Activated CD4-positive, alpha-beta memory T cell treated with anti-CD3 and anti-CD28 coated beads, Interleukin-2, amount 10 ng/mL, durations not matched to agents 7 days and 5 days (primary cell): ENCODE data around the gene IL1R2. TPM values are rescaled to one million over a fixed set of nuclear protein-coding genes. Genes with fewer than 3 reads are reported as not detected.

ENCODE experiments used
- CTCF ChIA-PET: fragments of 350-600 bp; sonication (Branson Sonifier 250); formaldehyde crosslinking; loops from one replicate; lab custom pipeline; 2021; ENCODE audit warnings: antibody characterized with exemption, inconsistent platforms; lab: Charles Lee
- POLR2A ChIA-PET: fragments of 350-600 bp; sonication (Branson Sonifier 250); formaldehyde crosslinking; loops from one replicate; lab custom pipeline; 2021; ENCODE audit warnings: antibody characterized with exemption; lab: Charles Lee
- DNase-seq: peaks from one replicate; pipeline ENCODE4 v3.0.0-alpha.2; 2020
- H3K27ac Mint-ChIP-seq: one replicate; pipeline ENCODE4 v1.8.0; 2021; ENCODE audit warnings: mild to moderate bottlenecking, mixed read lengths
- H3K27me3 Mint-ChIP-seq: one replicate; pipeline ENCODE4 v1.8.0; 2021; ENCODE audit warnings: mixed read lengths
- H3K36me3 Mint-ChIP-seq: one replicate; pipeline ENCODE4 v1.8.0; 2021; ENCODE audit warnings: low read depth, mixed read lengths
- H3K4me1 Mint-ChIP-seq: one replicate; pipeline ENCODE4 v1.8.0; 2021; ENCODE audit warnings: mixed read lengths
- H3K4me3 Mint-ChIP-seq: one replicate; pipeline ENCODE4 v1.8.0; 2021; ENCODE audit warnings: mild to moderate bottlenecking, mixed read lengths
- H3K9me3 Mint-ChIP-seq: one replicate; pipeline ENCODE4 v1.8.0; 2021; ENCODE audit warnings: mixed read lengths
- total RNA-seq, 2 experiments: library from RNA; stranded (reverse); gene quantifications; one replicate each; pipeline ENCODE4 v1.2.3, GENCODE V29; 2021

Gene IL1R2
- total RNA-seq = under 1 TPM; 0.81 to 0.88 TPM

- no peak within 1 kb of the TSS for H3K27ac Mint-ChIP-seq
- no peaks in the 10 kb centered on the region for H3K36me3 Mint-ChIP-seq
- H3K4me1 Mint-ChIP-seq = no peaks in the 10 kb centered on the region
- peaks cover 23% of the 10 kb centered on the region for H3K27me3 Mint-ChIP-seq
- H3K9me3 Mint-ChIP-seq = no peaks in the 10 kb centered on the region
- DNase-seq = no peak
- H3K4me3 Mint-ChIP-seq = no peak within 1 kb of the TSS
- ChIA-PET POLR2A (no interaction called here), CTCF (no interaction called here)
Measured at GRCh38 chr2:101991721-101992145, at the start of gene IL1R2. TSS of gene IL1R2 (plus strand) at chr2:101991960. CDS start at chr2:102008576, 16,616 bp downstream.

GRCh38 chr2:101942851-101943250 is 48.9 kb upstream of the IL1R2 start:
- Mint-ChIP-seq H3K27ac (no peak overlapping the region), H3K4me3 (no peak overlapping the region), H3K9me3 (peaks cover 10% of the 10 kb centered on the region), H3K36me3 (no peaks in the 10 kb centered on the region), H3K4me1 (no peaks in the 10 kb centered on the region), H3K27me3 (peaks cover 19% of the 10 kb centered on the region)
- POLR2A ChIA-PET = no interaction called here
- CTCF ChIA-PET = no interaction called here
- DNase-seq = no peak

- no peak overlapping the region for H3K27ac Mint-ChIP-seq
- DNase-seq = no peak
- H3K4me3 Mint-ChIP-seq = no peak overlapping the region
- ChIA-PET CTCF (no interaction called here), POLR2A (no interaction called here)
- no peaks in the 10 kb centered on the region for H3K27me3 Mint-ChIP-seq
- H3K36me3 Mint-ChIP-seq = no peaks in the 10 kb centered on the region
- peaks cover 6% of the 10 kb centered on the region for H3K9me3 Mint-ChIP-seq
- peaks cover 5% of the 10 kb centered on the region for H3K4me1 Mint-ChIP-seq
Measured at GRCh38 chr2:101946372-101947039, 45.3 kb upstream of the IL1R2 start.

GRCh38 chr2:101947374-101947773 is 44.4 kb upstream of the IL1R2 start:
- H3K4me1 Mint-ChIP-seq = peaks cover 5% of the 10 kb centered on the region
- DNase-seq = no peak
- no peaks in the 10 kb centered on the region for H3K36me3 Mint-ChIP-seq
- peaks cover 6% of the 10 kb centered on the region for H3K9me3 Mint-ChIP-seq
- ChIA-PET CTCF (no interaction called here), POLR2A (no interaction called here)
- no peak overlapping the region for H3K4me3 Mint-ChIP-seq
- H3K27me3 Mint-ChIP-seq = no peaks in the 10 kb centered on the region
- H3K27ac Mint-ChIP-seq = no peak overlapping the region

- H3K4me1 Mint-ChIP-seq = peaks cover 5% of the 10 kb centered on the region
- DNase-seq = no peak
- no peaks in the 10 kb centered on the region for H3K36me3 Mint-ChIP-seq
- no peak overlapping the region for H3K4me3 Mint-ChIP-seq
- H3K27me3 Mint-ChIP-seq = no peaks in the 10 kb centered on the region
- no peak overlapping the region for H3K27ac Mint-ChIP-seq
- CTCF ChIA-PET = no interaction called here
- peaks cover 6% of the 10 kb centered on the region for H3K9me3 Mint-ChIP-seq
- POLR2A ChIA-PET = interaction anchor here (1.0 kb wide), 1 partner anchor 8 kb away, joined by 3 read pairs; no protein-coding TSS in a partner anchor
Measured at GRCh38 chr2:101948625-101949155, 43.1 kb upstream of the IL1R2 start.

GRCh38 chr2:101949304-101949703 is 42.5 kb upstream of the IL1R2 start:
- DNase-seq = no peak
- peaks cover 5% of the 10 kb centered on the region for H3K4me1 Mint-ChIP-seq
- ChIA-PET CTCF (no interaction called here), POLR2A (interaction anchor here (1.0 kb wide), 1 partner anchor 9 kb away, joined by 3 read pairs; no protein-coding TSS in a partner anchor)
- H3K27ac Mint-ChIP-seq = no peak overlapping the region
- no peaks in the 10 kb centered on the region for H3K27me3 Mint-ChIP-seq
- no peaks in the 10 kb centered on the region for H3K36me3 Mint-ChIP-seq
- no peak overlapping the region for H3K4me3 Mint-ChIP-seq
- H3K9me3 Mint-ChIP-seq = peaks cover 6% of the 10 kb centered on the region

GRCh38 chr2:101951296-101951695 is 40.5 kb upstream of the IL1R2 start:
- POLR2A ChIA-PET = no interaction called here
- H3K27ac Mint-ChIP-seq = no peak overlapping the region
- no peak overlapping the region for H3K4me3 Mint-ChIP-seq
- peaks cover 5% of the 10 kb centered on the region for H3K4me1 Mint-ChIP-seq
- no peaks in the 10 kb centered on the region for H3K36me3 Mint-ChIP-seq
- peaks cover 8% of the 10 kb centered on the region for H3K9me3 Mint-ChIP-seq
- CTCF ChIA-PET = no interaction called here
- H3K27me3 Mint-ChIP-seq = no peaks in the 10 kb centered on the region
- DNase-seq = no peak

- no peak for DNase-seq
- peaks cover 9% of the 10 kb centered on the region for H3K9me3 Mint-ChIP-seq
- peaks cover under 1% of the 10 kb centered on the region for H3K36me3 Mint-ChIP-seq
- ChIA-PET POLR2A (no interaction called here), CTCF (no interaction called here)
- H3K4me3 Mint-ChIP-seq = no peak overlapping the region
- H3K27me3 Mint-ChIP-seq = no peaks in the 10 kb centered on the region
- H3K4me1 Mint-ChIP-seq = peaks cover 5% of the 10 kb centered on the region
- no peak overlapping the region for H3K27ac Mint-ChIP-seq
Measured at GRCh38 chr2:101952551-101952950, 39.2 kb upstream of the IL1R2 start.

- Mint-ChIP-seq H3K9me3 (peaks cover 8% of the 10 kb centered on the region), H3K27me3 (no peaks in the 10 kb centered on the region), H3K4me3 (no peak overlapping the region), H3K27ac (no peak overlapping the region), H3K4me1 (no peaks in the 10 kb centered on the region), H3K36me3 (peaks cover 2% of the 10 kb centered on the region)
- ChIA-PET CTCF (no interaction called here), POLR2A (no interaction called here)
- DNase-seq = no peak
Measured at GRCh38 chr2:101956465-101957438, 35.0 kb upstream of the IL1R2 start.

- ChIA-PET CTCF (no interaction called here), POLR2A (no interaction called here)
- Mint-ChIP-seq H3K36me3 (peaks cover 2% of the 10 kb centered on the region), H3K9me3 (peaks cover 8% of the 10 kb centered on the region), H3K27ac (no peak overlapping the region), H3K4me3 (no peak overlapping the region), H3K27me3 (no peaks in the 10 kb centered on the region), H3K4me1 (no peaks in the 10 kb centered on the region)
- DNase-seq = no peak
Measured at GRCh38 chr2:101958061-101958460, 33.7 kb upstream of the IL1R2 start.

GRCh38 chr2:101960819-101961337 is 30.9 kb upstream of the IL1R2 start:
- POLR2A ChIA-PET = no interaction called here
- H3K4me3 Mint-ChIP-seq = no peak overlapping the region
- no peak overlapping the region for H3K27ac Mint-ChIP-seq
- H3K27me3 Mint-ChIP-seq = no peaks in the 10 kb centered on the region
- CTCF ChIA-PET = no interaction called here
- DNase-seq = no peak
- no peaks in the 10 kb centered on the region for H3K4me1 Mint-ChIP-seq
- H3K9me3 Mint-ChIP-seq = peaks cover 6% of the 10 kb centered on the region
- peaks cover 2% of the 10 kb centered on the region for H3K36me3 Mint-ChIP-seq

GRCh38 chr2:101961338-101962191 is 30.2 kb upstream of the IL1R2 start:
- no peaks in the 10 kb centered on the region for H3K27me3 Mint-ChIP-seq
- H3K27ac Mint-ChIP-seq = no peak overlapping the region
- CTCF ChIA-PET = no interaction called here
- peaks cover 6% of the 10 kb centered on the region for H3K9me3 Mint-ChIP-seq
- H3K4me3 Mint-ChIP-seq = no peak overlapping the region
- DNase-seq = no peak
- peaks cover 2% of the 10 kb centered on the region for H3K36me3 Mint-ChIP-seq
- POLR2A ChIA-PET = no interaction called here
- no peaks in the 10 kb centered on the region for H3K4me1 Mint-ChIP-seq
